Right lobe of liver (tissue), 4 donors: Measurements from ENCODE around the gene AGFG2.

ENCODE experiments used
- CTCF ChIP-seq, 4 donors: fragments of 200-600 bp in 3 of 4; fragments of 450-650 bp in 1 of 4; IDR thresholded peaks; one replicate each; pipeline versions ENCODE4 v1.5.1 to v1.8.0; 2016 to 2022; ENCODE audit warnings: antibody characterized with exemption in 4 of 4, mild to moderate bottlenecking in 2 of 4
- POLR2A ChIP-seq: fragments of 450-650 bp; IDR thresholded peaks from one replicate; pipeline ENCODE4 v1.6.1; 2017; ENCODE audit warnings: antibody characterized with exemption, mild to moderate bottlenecking
- donor health status: DM: no; HTN: no; CAD: no.
- donor health status: DM: no; HTN: no; CAD: no.
- donor health status: DM: no; HTN: yes; CAD: no.

- TF ChIP-seq CTCF (IDR thresholded peaks at IDR 0.05) (no peak), POLR2A (no peak)
These were observed 33.4 kb downstream of the AGFG2 start for GRCh38 chr7:100572281-100572948.
